ENCODE results near the gene GRK1. TPM values are rescaled to one million over a fixed set of nuclear protein-coding genes. Genes with fewer than 3 reads are reported as not detected.
"Not testable (repeated sequence)": the region's sequence is repeated elsewhere in the genome, so short reads cannot be mapped to it uniquely, and the experiment has no call there.

The GRK1 gene
- total RNA-seq, 1 experiment from 2014 or later: not detected

- ChIA-PET POLR2A (no interaction called here), CTCF (interaction anchor here (0.6 kb wide), 1 partner anchor 490 kb away, joined by 3 read pairs; no protein-coding TSS in a partner anchor)
- no peaks in the 10 kb centered on the region for H3K27me3 Mint-ChIP-seq (ENCODE audit: insufficient read depth, unreplicated experiment)
- BruUV-seq (replicated peaks): no TSS peak
- no peak overlapping the region for H3K4me3 Mint-ChIP-seq (ENCODE audit: unreplicated experiment)
- no peak for TF ChIP-seq CTCF (IDR thresholded peaks at IDR 0.05; ENCODE audit: unreplicated experiment)
- no peaks in the 10 kb centered on the region for H3K4me1 Mint-ChIP-seq (ENCODE audit: insufficient read depth, unreplicated experiment)
- peaks cover 7% of the 10 kb centered on the region for H3K9me3 Mint-ChIP-seq (ENCODE audit: unreplicated experiment)
- intact Hi-C loops (cut with micrococcal nuclease): no loop called here
- DNase-seq (ENCODE audit: unreplicated experiment): no peak
- H3K27ac Mint-ChIP-seq (ENCODE audit: low read depth, unreplicated experiment): no peak overlapping the region
- no peaks in the 10 kb centered on the region for H3K36me3 Mint-ChIP-seq (ENCODE audit: insufficient read depth, unreplicated experiment)
Measured at GRCh38 chr13:113749967-113750366, 82.9 kb downstream of the GRK1 start.

GRCh38 chr13:113750554-113751399 is 83.8 kb downstream of the GRK1 start:
- ChIA-PET POLR2A (no interaction called here), CTCF (no interaction called here)
- Mint-ChIP-seq H3K27ac (ENCODE audit: low read depth, unreplicated experiment) (no peak overlapping the region), H3K4me3 (ENCODE audit: unreplicated experiment) (no peak overlapping the region), H3K27me3 (ENCODE audit: insufficient read depth, unreplicated experiment) (no peaks in the 10 kb centered on the region), H3K4me1 (ENCODE audit: insufficient read depth, unreplicated experiment) (no peaks in the 10 kb centered on the region), H3K36me3 (ENCODE audit: insufficient read depth, unreplicated experiment) (no peaks in the 10 kb centered on the region), H3K9me3 (ENCODE audit: unreplicated experiment) (peaks cover 7% of the 10 kb centered on the region)
- no peak for DNase-seq (ENCODE audit: unreplicated experiment)
- TF ChIP-seq CTCF (IDR thresholded peaks at IDR 0.05; ENCODE audit: unreplicated experiment): no peak
- intact Hi-C loops (cut with micrococcal nuclease): no loop called here
- BruUV-seq (replicated peaks): no TSS peak

- no peak overlapping the region for H3K27ac Mint-ChIP-seq (ENCODE audit: low read depth, unreplicated experiment)
Measured at GRCh38 chr13:113751491-113751890, 84.5 kb downstream of the GRK1 start.

GRCh38 chr13:113752211-113752986 is 85.4 kb downstream of the GRK1 start:
- H3K4me3 Mint-ChIP-seq (ENCODE audit: unreplicated experiment); H3K9me3 Mint-ChIP-seq (ENCODE audit: unreplicated experiment); DNase-seq (ENCODE audit: unreplicated experiment); BruUV-seq (replicated peaks); H3K4me1 Mint-ChIP-seq (ENCODE audit: insufficient read depth, unreplicated experiment); H3K27ac Mint-ChIP-seq (ENCODE audit: low read depth, unreplicated experiment); intact Hi-C loops (cut with micrococcal nuclease); H3K36me3 Mint-ChIP-seq (ENCODE audit: insufficient read depth, unreplicated experiment); H3K27me3 Mint-ChIP-seq (ENCODE audit: insufficient read depth, unreplicated experiment); CTCF ChIA-PET; POLR2A ChIA-PET: not testable (repeated sequence)

More at GRCh38 chr13:113751491-113751890, 84.5 kb downstream of the GRK1 start:
- peaks cover 1% of the 10 kb centered on the region for H3K4me1 Mint-ChIP-seq (ENCODE audit: insufficient read depth, unreplicated experiment)
- H3K27me3 Mint-ChIP-seq (ENCODE audit: insufficient read depth, unreplicated experiment): no peaks in the 10 kb centered on the region
- H3K36me3 Mint-ChIP-seq (ENCODE audit: insufficient read depth, unreplicated experiment): no peaks in the 10 kb centered on the region
- peaks cover 7% of the 10 kb centered on the region for H3K9me3 Mint-ChIP-seq (ENCODE audit: unreplicated experiment)
- H3K4me3 Mint-ChIP-seq (ENCODE audit: unreplicated experiment): no peak overlapping the region
- TF ChIP-seq CTCF (IDR thresholded peaks at IDR 0.05; ENCODE audit: unreplicated experiment): no peak
- no TSS peak for BruUV-seq (replicated peaks)
- POLR2A ChIA-PET: no interaction called here
- intact Hi-C loops (cut with micrococcal nuclease): no loop called here
- DNase-seq (ENCODE audit: unreplicated experiment): no peak
- CTCF ChIA-PET: no interaction called here
